Uterus (tissue), 4 donors: Measurements from ENCODE around the gene IQCK. TPM values are rescaled to one million over a fixed set of nuclear protein-coding genes. Genes with fewer than 3 reads are reported as not detected.

Experiments
- DNase-seq, 2 donors: peaks; one replicate each; pipeline ENCODE4 v3.0.0-alpha.2; 2019 to 2020
- H3K27ac ChIP-seq, 2 donors: fragments of 200-600 bp; sonication (generic); 1 replicate in 1 of 2; 2 replicates in 1 of 2; pipeline ENCODE4 v1.5.1; 2016 to 2018
- H3K27me3 ChIP-seq, 2 donors: fragments of 200-600 bp; sonication (generic); one replicate each; pipeline ENCODE4 v1.5.1; 2018 to 2019; ENCODE audit warnings: control low read depth in 1 of 2
- H3K36me3 ChIP-seq, 2 donors: fragments of 200-600 bp; sonication (generic); one replicate each; pipeline ENCODE4 v1.5.1; 2019; ENCODE audit warnings: control low read depth in 1 of 2
- H3K4me1 ChIP-seq, 2 donors: fragments of 200-600 bp; sonication (generic); one replicate each; pipeline ENCODE4 v1.5.1; 2018 to 2019; ENCODE audit warnings: control low read depth in 1 of 2
- H3K4me3 ChIP-seq, 2 donors: fragments of 200-600 bp; sonication (generic); 1 replicate in 1 of 2; 2 replicates in 1 of 2; pipeline ENCODE4 v1.5.1; 2018 to 2019; ENCODE audit warnings: mild to moderate bottlenecking in 1 of 2
- H3K9me3 ChIP-seq, 2 donors: fragments of 200-600 bp; sonication (generic); one replicate each; pipeline ENCODE4 v1.5.1; 2019; ENCODE audit warnings: control low read depth in 1 of 2
- CTCF ChIP-seq, 4 experiments: fragments of 200-600 bp in 2 of 4; fragments of 450-650 bp in 2 of 4; sonication (generic) in 2 of 4; IDR thresholded peaks; one replicate each; pipeline ENCODE4 v1.5.1; 2016 to 2019; ENCODE audit warnings: antibody characterized with exemption in 4 of 4, mild to moderate bottlenecking in 2 of 4, moderate library complexity in 1 of 4
- POLR2A ChIP-seq, 2 donors: fragments of 450-650 bp; IDR thresholded peaks; one replicate each; pipeline ENCODE4 v1.6.1; 2016; ENCODE audit warnings: antibody characterized with exemption in 2 of 2, mild to moderate bottlenecking in 1 of 2, moderate library complexity in 1 of 2
- intact Hi-C: fragments of 100-400 bp; cut with DNase I; formaldehyde crosslinking; loops from one replicate; pipeline ENCODE4 v1.15.1; 2023; ENCODE audit warnings: low total_unique reads
- total RNA-seq, 4 donors: library from RNA; depleted of rRNA in 3 of 4; stranded (reverse); fragments of >200 nt in 3 of 4; gene quantifications; one replicate each; pipeline versions ENCODE4 v1.1.0 to v1.2.4, GENCODE V29; 2014 to 2023
- donor health status: DM: yes; HTN: yes; CAD: no.

The IQCK gene
- total RNA-seq, 4 donors from 2014 or later = 14.7 to 27.2 (median 21.1) TPM

GRCh38 chr16:19766988-19767387 lies 48.9 kb downstream of the IQCK start:
- intact Hi-C loops = no loop called here
- no peak for DNase-seq

GRCh38 chr16:19767497-19767896 lies 49.4 kb downstream of the IQCK start:
- TF ChIP-seq POLR2A (IDR thresholded peaks at IDR 0.05) (no peak), CTCF (IDR thresholded peaks at IDR 0.05) (no peak)
- Histone ChIP-seq H3K4me3 (no peak overlapping the region), H3K36me3 (no peaks in the 10 kb centered on the region), H3K9me3 (no peaks in the 10 kb centered on the region), H3K27me3 (no peaks in the 10 kb centered on the region), H3K4me1 (no peaks in the 10 kb centered on the region), H3K27ac (no peak overlapping the region)
- DNase-seq = no peak
- intact Hi-C loops = no loop called here

More at GRCh38 chr16:19766988-19767387, 48.9 kb downstream of the IQCK start:
- Histone ChIP-seq H3K9me3 (no peaks in the 10 kb centered on the region), H3K27ac (no peak overlapping the region), H3K36me3 (no peaks in the 10 kb centered on the region), H3K4me3 (no peak overlapping the region), H3K27me3 (no peaks in the 10 kb centered on the region), H3K4me1 (no peaks in the 10 kb centered on the region)
- TF ChIP-seq CTCF (IDR thresholded peaks at IDR 0.05) = no peak
- TF ChIP-seq POLR2A (IDR thresholded peaks at IDR 0.05) = no peak

GRCh38 chr16:19769239-19769638 lies 51.2 kb downstream of the IQCK start:
- no peak overlapping the region for H3K4me3 ChIP-seq
- no peak for DNase-seq
- TF ChIP-seq POLR2A (IDR thresholded peaks at IDR 0.05) = no peak
- TF ChIP-seq CTCF (IDR thresholded peaks at IDR 0.05) = no peak
- H3K36me3 ChIP-seq = no peaks in the 10 kb centered on the region
- no peaks in the 10 kb centered on the region for H3K9me3 ChIP-seq
- intact Hi-C loops = no loop called here
- H3K27me3 ChIP-seq = no peaks in the 10 kb centered on the region
- H3K4me1 ChIP-seq = no peaks in the 10 kb centered on the region
- H3K27ac ChIP-seq = no peak overlapping the region

- intact Hi-C loops = no loop called here
Measured at GRCh38 chr16:19771040-19771439, 53.0 kb downstream of the IQCK start.

GRCh38 chr16:19771796-19772195 lies 53.7 kb downstream of the IQCK start:
- no peak for DNase-seq
- Histone ChIP-seq H3K27me3 (no peaks in the 10 kb centered on the region), H3K4me1 (no peaks in the 10 kb centered on the region), H3K36me3 (no peaks in the 10 kb centered on the region), H3K9me3 (no peaks in the 10 kb centered on the region), H3K4me3 (no peak overlapping the region), H3K27ac (no peak overlapping the region)
- TF ChIP-seq POLR2A (IDR thresholded peaks at IDR 0.05) (no peak), CTCF (IDR thresholded peaks at IDR 0.05) (no peak)
- intact Hi-C loops = no loop called here

More at GRCh38 chr16:19771040-19771439, 53.0 kb downstream of the IQCK start:
- Histone ChIP-seq H3K27ac (no peak overlapping the region), H3K9me3 (no peaks in the 10 kb centered on the region), H3K4me1 (no peaks in the 10 kb centered on the region), H3K27me3 (no peaks in the 10 kb centered on the region), H3K4me3 (no peak overlapping the region), H3K36me3 (no peaks in the 10 kb centered on the region)
- no peak for DNase-seq
- no peak for TF ChIP-seq POLR2A (IDR thresholded peaks at IDR 0.05)
- no peak for TF ChIP-seq CTCF (IDR thresholded peaks at IDR 0.05)
